A549 (cell line): ENCODE data around the gene ROBO3.

Experiments
- EP300 ChIP-seq, 2 experiments: fragments of >200 bp; sonication (Bioruptor Twin); formaldehyde crosslinking; IDR thresholded peaks; 2 replicates in 1 of 2; 3 replicates in 1 of 2; pipeline ENCODE4 v1.6.1; 2016 to 2017
- GATA3 ChIP-seq: IDR thresholded peaks from 2 replicates; pipeline ENCODE4 v1.6.1; 2012; ENCODE audit warnings: borderline replicate concordance
- MYC ChIP-seq: IDR thresholded peaks from 2 replicates; pipeline ENCODE4 v1.6.1; 2012; ENCODE audit warnings: mild to moderate bottlenecking, inconsistent platforms, low read length, improper control_type of control experiment, borderline replicate concordance
- NR3C1 ChIP-seq: fragments of >200 bp; sonication (Bioruptor Twin); formaldehyde crosslinking; IDR thresholded peaks from 3 replicates; pipeline ENCODE4 v1.6.1; 2017
- RAD21 ChIP-seq, 2 experiments: fragments of >200 bp in 1 of 2; sonication (Bioruptor Twin) in 1 of 2; formaldehyde crosslinking in 1 of 2; IDR thresholded peaks in 1 of 2; conservative IDR thresholded peaks in 1 of 2; 2 replicates in 1 of 2; 3 replicates in 1 of 2; pipeline ENCODE4 v1.6.1; 2012 to 2018; ENCODE audit warnings: inconsistent platforms in 1 of 2
- RCOR1 ChIP-seq: fragments of 150-350 bp; IDR thresholded peaks from 2 replicates; pipeline ENCODE4 v1.6.1; 2014; ENCODE audit warnings: antibody characterized with exemption, low read length, low read depth
- TF ChIP-seq, protein P1 (sequence below): fragments of >200 bp; sonication (Bioruptor Twin); formaldehyde crosslinking; IDR thresholded peaks from 3 replicates; pipeline ENCODE4 v1.5.1; 2016
- TF ChIP-seq, protein P2 (sequence below): fragments of 200-600 bp; sonication (generic); IDR thresholded peaks from 2 replicates; pipeline ENCODE4 v1.6.1; 2016; ENCODE audit warnings: antibody characterized with exemption, mild to moderate bottlenecking, moderate library complexity
- TF ChIP-seq, protein P3 (sequence below): IDR thresholded peaks from 2 replicates; pipeline ENCODE4 v1.6.1; 2012; ENCODE audit warnings: low read depth, borderline replicate concordance
- TF ChIP-seq, protein P4 (sequence below): IDR thresholded peaks from 2 replicates; pipeline ENCODE4 v1.6.1; 2012

DNA sequence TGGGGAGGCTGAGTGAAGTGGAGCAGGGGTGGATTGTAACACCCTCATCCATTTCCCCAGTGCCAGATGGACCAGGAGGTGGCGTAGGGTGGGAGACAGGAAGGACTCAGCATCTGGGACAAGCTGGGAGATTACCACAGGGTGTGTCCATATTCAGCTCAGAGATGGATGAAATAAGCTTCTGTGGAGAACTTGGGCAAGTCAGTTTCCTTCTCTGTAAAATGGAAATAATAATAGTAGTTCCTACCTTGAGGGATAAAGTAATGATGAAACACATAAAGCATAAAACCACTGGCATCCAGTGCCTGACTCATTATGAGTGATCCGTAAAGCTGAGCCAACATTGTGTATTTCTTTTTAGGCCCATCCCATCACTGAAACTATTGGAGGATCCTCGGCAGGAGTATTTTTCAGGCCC lies 33.0 kb downstream of the ROBO3 start:
- TF ChIP-seq EP300 (IDR thresholded peaks at IDR 0.05) (no peak), MYC (no peak), NR3C1 (no peak), RAD21 (conservative IDR thresholded peaks at IDR 0.05 in 1 of 2, IDR thresholded peaks at IDR 0.05 in 1 of 2) (no peak), GATA3 (no peak), RCOR1 (no peak)
- TF ChIP-seq, protein P1, sequence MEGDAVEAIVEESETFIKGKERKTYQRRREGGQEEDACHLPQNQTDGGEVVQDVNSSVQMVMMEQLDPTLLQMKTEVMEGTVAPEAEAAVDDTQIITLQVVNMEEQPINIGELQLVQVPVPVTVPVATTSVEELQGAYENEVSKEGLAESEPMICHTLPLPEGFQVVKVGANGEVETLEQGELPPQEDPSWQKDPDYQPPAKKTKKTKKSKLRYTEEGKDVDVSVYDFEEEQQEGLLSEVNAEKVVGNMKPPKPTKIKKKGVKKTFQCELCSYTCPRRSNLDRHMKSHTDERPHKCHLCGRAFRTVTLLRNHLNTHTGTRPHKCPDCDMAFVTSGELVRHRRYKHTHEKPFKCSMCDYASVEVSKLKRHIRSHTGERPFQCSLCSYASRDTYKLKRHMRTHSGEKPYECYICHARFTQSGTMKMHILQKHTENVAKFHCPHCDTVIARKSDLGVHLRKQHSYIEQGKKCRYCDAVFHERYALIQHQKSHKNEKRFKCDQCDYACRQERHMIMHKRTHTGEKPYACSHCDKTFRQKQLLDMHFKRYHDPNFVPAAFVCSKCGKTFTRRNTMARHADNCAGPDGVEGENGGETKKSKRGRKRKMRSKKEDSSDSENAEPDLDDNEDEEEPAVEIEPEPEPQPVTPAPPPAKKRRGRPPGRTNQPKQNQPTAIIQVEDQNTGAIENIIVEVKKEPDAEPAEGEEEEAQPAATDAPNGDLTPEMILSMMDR, result no peak
- TF ChIP-seq, protein P2, sequence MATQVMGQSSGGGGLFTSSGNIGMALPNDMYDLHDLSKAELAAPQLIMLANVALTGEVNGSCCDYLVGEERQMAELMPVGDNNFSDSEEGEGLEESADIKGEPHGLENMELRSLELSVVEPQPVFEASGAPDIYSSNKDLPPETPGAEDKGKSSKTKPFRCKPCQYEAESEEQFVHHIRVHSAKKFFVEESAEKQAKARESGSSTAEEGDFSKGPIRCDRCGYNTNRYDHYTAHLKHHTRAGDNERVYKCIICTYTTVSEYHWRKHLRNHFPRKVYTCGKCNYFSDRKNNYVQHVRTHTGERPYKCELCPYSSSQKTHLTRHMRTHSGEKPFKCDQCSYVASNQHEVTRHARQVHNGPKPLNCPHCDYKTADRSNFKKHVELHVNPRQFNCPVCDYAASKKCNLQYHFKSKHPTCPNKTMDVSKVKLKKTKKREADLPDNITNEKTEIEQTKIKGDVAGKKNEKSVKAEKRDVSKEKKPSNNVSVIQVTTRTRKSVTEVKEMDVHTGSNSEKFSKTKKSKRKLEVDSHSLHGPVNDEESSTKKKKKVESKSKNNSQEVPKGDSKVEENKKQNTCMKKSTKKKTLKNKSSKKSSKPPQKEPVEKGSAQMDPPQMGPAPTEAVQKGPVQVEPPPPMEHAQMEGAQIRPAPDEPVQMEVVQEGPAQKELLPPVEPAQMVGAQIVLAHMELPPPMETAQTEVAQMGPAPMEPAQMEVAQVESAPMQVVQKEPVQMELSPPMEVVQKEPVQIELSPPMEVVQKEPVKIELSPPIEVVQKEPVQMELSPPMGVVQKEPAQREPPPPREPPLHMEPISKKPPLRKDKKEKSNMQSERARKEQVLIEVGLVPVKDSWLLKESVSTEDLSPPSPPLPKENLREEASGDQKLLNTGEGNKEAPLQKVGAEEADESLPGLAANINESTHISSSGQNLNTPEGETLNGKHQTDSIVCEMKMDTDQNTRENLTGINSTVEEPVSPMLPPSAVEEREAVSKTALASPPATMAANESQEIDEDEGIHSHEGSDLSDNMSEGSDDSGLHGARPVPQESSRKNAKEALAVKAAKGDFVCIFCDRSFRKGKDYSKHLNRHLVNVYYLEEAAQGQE, result no peak
- TF ChIP-seq, protein P3, sequence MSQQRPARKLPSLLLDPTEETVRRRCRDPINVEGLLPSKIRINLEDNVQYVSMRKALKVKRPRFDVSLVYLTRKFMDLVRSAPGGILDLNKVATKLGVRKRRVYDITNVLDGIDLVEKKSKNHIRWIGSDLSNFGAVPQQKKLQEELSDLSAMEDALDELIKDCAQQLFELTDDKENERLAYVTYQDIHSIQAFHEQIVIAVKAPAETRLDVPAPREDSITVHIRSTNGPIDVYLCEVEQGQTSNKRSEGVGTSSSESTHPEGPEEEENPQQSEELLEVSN, result no peak
- TF ChIP-seq, protein P4, sequence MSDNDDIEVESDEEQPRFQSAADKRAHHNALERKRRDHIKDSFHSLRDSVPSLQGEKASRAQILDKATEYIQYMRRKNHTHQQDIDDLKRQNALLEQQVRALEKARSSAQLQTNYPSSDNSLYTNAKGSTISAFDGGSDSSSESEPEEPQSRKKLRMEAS, result no peak
